Ovary (tissue), 3 donors: ENCODE results near the gene PNPT1.
"Not testable (repeated sequence)": the region's sequence is repeated elsewhere in the genome, so short reads cannot be mapped to it uniquely, and the experiment has no call there.

Source experiments
- CTCF ChIP-seq, 3 donors: fragments of 450-650 bp in 2 of 3; fragments of 200-600 bp in 1 of 3; IDR thresholded peaks; one replicate each; pipeline versions ENCODE4 v1.5.1 to v1.8.0; 2016 to 2022; ENCODE audit warnings: antibody characterized with exemption in 3 of 3, mild to moderate bottlenecking in 1 of 3
- EP300 ChIP-seq: sonication (generic); formaldehyde crosslinking; IDR thresholded peaks from one replicate; pipeline ENCODE4 v1.6.1; 2017; ENCODE audit warnings: antibody characterized with exemption
- POLR2A ChIP-seq: fragments of 450-650 bp; IDR thresholded peaks from one replicate; pipeline ENCODE4 v1.6.1; 2017; ENCODE audit warnings: antibody characterized with exemption, mild to moderate bottlenecking, moderate library complexity
- donor health status: DM: no; HTN: no; CAD: no.

- TF ChIP-seq CTCF (IDR thresholded peaks at IDR 0.05); POLR2A; EP300: not testable (repeated sequence)
Observed at GRCh38 chr2:55736019-55736536, 42.4 kb upstream of the PNPT1 start.
